Neural crest cell (in vitro differentiated cells): ENCODE measurements around the gene AMACR. TPM values are rescaled to one million over a fixed set of nuclear protein-coding genes. Genes with fewer than 3 reads are reported as not detected.
A peak's percentile ranks its signal among the peaks of the same experiment; 100 is the strongest.

Experiments used
- DNase-seq: peaks from one replicate; pipeline ENCODE4 v3.0.0; 2021; ENCODE audit warnings: low read depth, mixed read lengths, low spot score
- H3K27ac Mint-ChIP-seq: one replicate; pipeline ENCODE4 v1.8.0; 2021; ENCODE audit warnings: mild to moderate bottlenecking, mixed read lengths; ENCODE audit not compliant: unreplicated experiment
- H3K27me3 Mint-ChIP-seq: 2 replicates; pipeline ENCODE4 v1.8.0; 2021; ENCODE audit warnings: low read depth, mild to moderate bottlenecking, mixed read lengths
- H3K36me3 Mint-ChIP-seq: 2 replicates; pipeline ENCODE4 v1.8.0; 2021; ENCODE audit warnings: low read depth, mild to moderate bottlenecking, mixed read lengths
- H3K4me1 Mint-ChIP-seq: 2 replicates; pipeline ENCODE4 v1.8.0; 2021; ENCODE audit warnings: mixed read lengths
- H3K4me3 Mint-ChIP-seq: one replicate; pipeline ENCODE4 v1.8.0; 2021; ENCODE audit warnings: mild to moderate bottlenecking, mixed read lengths
- H3K9me3 Mint-ChIP-seq: 2 replicates; pipeline ENCODE4 v1.8.0; 2021; ENCODE audit warnings: mixed read lengths
- CTCF ChIP-seq: fragments of 200-600 bp; sonication (generic); conservative IDR thresholded peaks from 2 replicates; pipeline ENCODE4 v1.5.0; 2021; ENCODE audit warnings: antibody characterized with exemption, mild to moderate bottlenecking
- total RNA-seq: library from RNA; stranded (reverse); gene quantifications from 2 replicates; pipeline ENCODE4 v1.2.1, GENCODE V29; 2021

Gene AMACR
- total RNA-seq, 1 donor from 2014 or later = 14.3 TPM

GRCh38 chr5:34045996-34046395 lies 38.1 kb upstream of the AMACR start:
- no peaks in the 10 kb centered on the region for H3K27me3 Mint-ChIP-seq

DNA sequence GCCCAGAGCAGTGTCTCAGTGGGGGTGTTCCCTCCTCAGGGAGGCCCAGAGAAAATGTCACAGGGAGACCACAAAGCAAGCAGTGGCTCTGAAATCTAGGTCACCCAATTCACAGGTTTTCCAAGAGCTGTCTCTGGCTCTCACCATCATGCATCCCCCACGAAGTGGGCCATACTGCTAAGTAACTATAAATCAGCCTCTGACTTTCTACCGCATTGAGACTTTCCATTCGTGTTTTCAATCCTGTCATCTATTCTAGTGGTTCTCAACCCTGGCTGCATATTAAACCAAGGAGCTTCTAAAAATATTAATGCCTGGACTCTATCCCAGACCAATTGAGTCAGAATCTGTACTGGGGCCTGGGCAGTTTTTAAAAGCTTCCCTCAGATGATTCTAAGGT lies 37.2 kb upstream of the AMACR start:
- Mint-ChIP-seq H3K27me3 (no peaks in the 10 kb centered on the region), H3K4me3 (no peak overlapping the region), H3K27ac (no peak overlapping the region), H3K9me3 (peaks cover 5% of the 10 kb centered on the region), H3K4me1 (peaks cover 46% of the 10 kb centered on the region), H3K36me3 (peaks cover 28% of the 10 kb centered on the region)
- no peak for DNase-seq
- no peak for TF ChIP-seq CTCF

More at GRCh38 chr5:34045996-34046395, 38.1 kb upstream of the AMACR start:
- peaks cover 38% of the 10 kb centered on the region for H3K36me3 Mint-ChIP-seq
- H3K4me1 Mint-ChIP-seq = peaks cover 37% of the 10 kb centered on the region
- DNase-seq = no peak
- H3K4me3 Mint-ChIP-seq = no peak overlapping the region
- no peak for TF ChIP-seq CTCF
- peaks cover 8% of the 10 kb centered on the region for H3K9me3 Mint-ChIP-seq
- no peak overlapping the region for H3K27ac Mint-ChIP-seq

DNA sequence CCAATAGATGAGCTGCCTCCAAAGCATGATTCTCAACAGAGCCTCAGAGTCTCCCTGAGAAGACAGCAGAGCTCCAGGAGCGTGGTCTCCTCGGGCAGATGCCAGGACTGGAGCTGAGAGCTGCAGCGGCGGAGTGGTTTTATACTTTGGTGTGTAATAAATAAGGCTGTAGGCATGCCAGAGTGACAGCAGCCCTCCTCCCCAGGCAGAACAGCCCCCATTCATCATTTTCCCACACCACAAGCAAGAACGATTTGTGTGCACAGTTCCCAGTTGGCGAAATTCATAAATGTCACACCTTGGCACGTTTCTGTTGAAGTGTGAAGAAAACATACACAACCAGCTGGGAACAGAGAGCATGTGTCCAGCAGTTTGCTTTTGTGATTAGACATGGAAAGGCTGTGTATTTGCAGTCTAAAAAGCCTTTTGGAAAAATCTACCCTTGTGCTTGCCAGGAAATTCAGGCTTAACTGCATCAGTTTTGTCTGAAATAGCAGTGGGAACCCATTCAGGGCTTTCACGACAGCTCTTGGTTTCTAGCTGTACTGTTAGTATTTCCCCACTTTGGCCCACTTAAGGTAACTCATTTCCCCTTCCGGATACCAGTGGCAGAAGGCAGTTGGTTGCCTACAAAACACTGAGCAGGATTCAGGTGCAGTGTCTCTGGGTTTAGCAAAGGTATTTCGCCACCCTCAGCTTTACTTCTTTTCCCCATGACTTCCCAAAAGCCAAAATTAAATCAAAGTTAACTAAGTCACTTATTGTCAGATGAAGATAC lies 35.4 kb upstream of the AMACR start, which contains the start of gene C1QTNF3:
TSS of gene C1QTNF3 (minus strand) at position 115 of the 778 bp plus-strand sequence. CDS start at position 27, 88 bp downstream.
- TF ChIP-seq CTCF = no peak
- DNase-seq = no peak
- no peaks in the 10 kb centered on the region for H3K27me3 Mint-ChIP-seq
- H3K27ac Mint-ChIP-seq = peak within 1 kb of the TSS; percentile 78
- H3K9me3 Mint-ChIP-seq = peaks cover 8% of the 10 kb centered on the region
- H3K4me1 Mint-ChIP-seq = peaks cover 61% of the 10 kb centered on the region
- peaks cover 13% of the 10 kb centered on the region for H3K36me3 Mint-ChIP-seq
- H3K4me3 Mint-ChIP-seq = peak within 1 kb of the TSS; percentile 41

GRCh38 chr5:34042321-34042720 lies 34.5 kb upstream of the AMACR start:
- no peak for TF ChIP-seq CTCF
- Mint-ChIP-seq H3K36me3 (peaks cover 11% of the 10 kb centered on the region), H3K4me3 (peak overlapping the region; percentile 41)

GRCh38 chr5:34041247-34041972 lies 33.6 kb upstream of the AMACR start:
- peaks cover 8% of the 10 kb centered on the region for H3K36me3 Mint-ChIP-seq
- no peaks in the 10 kb centered on the region for H3K27me3 Mint-ChIP-seq
- no peak for TF ChIP-seq CTCF
- peaks cover 8% of the 10 kb centered on the region for H3K9me3 Mint-ChIP-seq
- H3K4me1 Mint-ChIP-seq = peaks cover 66% of the 10 kb centered on the region
- DNase-seq = no peak
- no peak overlapping the region for H3K4me3 Mint-ChIP-seq
- H3K27ac Mint-ChIP-seq = no peak overlapping the region

More at GRCh38 chr5:34042321-34042720, 34.5 kb upstream of the AMACR start:
- Mint-ChIP-seq H3K27ac (peak overlapping the region; percentile 78), H3K27me3 (no peaks in the 10 kb centered on the region), H3K9me3 (peaks cover 8% of the 10 kb centered on the region), H3K4me1 (peaks cover 61% of the 10 kb centered on the region)
- no peak for DNase-seq
